ENCODE measurements around the gene SNAPC2.

DNA sequence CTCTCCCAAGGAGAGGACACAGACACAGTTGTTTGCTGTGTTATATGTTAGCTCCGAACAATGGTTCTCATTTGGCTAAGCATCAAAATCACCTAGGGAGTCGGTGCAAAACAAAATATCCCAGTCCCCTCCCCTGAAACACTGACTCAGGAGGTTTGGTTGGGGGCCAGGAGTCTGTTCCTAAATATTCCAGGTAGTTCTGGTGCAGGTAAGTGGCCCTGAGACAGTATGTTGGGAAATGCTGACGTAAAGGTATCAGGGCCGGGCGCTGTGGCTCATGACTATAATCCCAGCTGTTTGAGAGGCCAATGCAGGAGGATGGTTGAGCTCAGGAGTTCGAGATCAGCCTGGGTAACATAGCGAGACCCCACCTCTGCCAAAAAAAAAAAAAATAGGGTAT lies 18.8 kb upstream of the SNAPC2 start:
- TF ChIP-seq, protein P1, sequence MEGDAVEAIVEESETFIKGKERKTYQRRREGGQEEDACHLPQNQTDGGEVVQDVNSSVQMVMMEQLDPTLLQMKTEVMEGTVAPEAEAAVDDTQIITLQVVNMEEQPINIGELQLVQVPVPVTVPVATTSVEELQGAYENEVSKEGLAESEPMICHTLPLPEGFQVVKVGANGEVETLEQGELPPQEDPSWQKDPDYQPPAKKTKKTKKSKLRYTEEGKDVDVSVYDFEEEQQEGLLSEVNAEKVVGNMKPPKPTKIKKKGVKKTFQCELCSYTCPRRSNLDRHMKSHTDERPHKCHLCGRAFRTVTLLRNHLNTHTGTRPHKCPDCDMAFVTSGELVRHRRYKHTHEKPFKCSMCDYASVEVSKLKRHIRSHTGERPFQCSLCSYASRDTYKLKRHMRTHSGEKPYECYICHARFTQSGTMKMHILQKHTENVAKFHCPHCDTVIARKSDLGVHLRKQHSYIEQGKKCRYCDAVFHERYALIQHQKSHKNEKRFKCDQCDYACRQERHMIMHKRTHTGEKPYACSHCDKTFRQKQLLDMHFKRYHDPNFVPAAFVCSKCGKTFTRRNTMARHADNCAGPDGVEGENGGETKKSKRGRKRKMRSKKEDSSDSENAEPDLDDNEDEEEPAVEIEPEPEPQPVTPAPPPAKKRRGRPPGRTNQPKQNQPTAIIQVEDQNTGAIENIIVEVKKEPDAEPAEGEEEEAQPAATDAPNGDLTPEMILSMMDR (IDR thresholded peaks at IDR 0.05; ENCODE audit: low read depth, low read length) = no peak
- TF ChIP-seq POLR2A (IDR thresholded peaks at IDR 0.05; ENCODE audit: extremely low read depth, insufficient read length) = no peak
- TF ChIP-seq, protein P2, sequence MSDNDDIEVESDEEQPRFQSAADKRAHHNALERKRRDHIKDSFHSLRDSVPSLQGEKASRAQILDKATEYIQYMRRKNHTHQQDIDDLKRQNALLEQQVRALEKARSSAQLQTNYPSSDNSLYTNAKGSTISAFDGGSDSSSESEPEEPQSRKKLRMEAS (IDR thresholded peaks at IDR 0.05; ENCODE audit: low read depth, low read length) = no peak

Measured in NB4 (cell line).